Measurements from ENCODE around the gene HPCAL1. TPM values are rescaled to one million over a fixed set of nuclear protein-coding genes. Genes with fewer than 3 reads are reported as not detected.

HPCAL1 gene
- total and polyA plus RNA-seq, 5 experiments from 2014 or later: 71.5 to 122 (median 86.2) TPM

- peaks cover 45 to 73% (median 61%) of the 10 kb centered on the region in 4 donors for H3K4me1 Mint-ChIP-seq
- H3K27ac Mint-ChIP-seq: peak overlapping the region; percentile 5 to 71 (median 54)
- no peaks in the 10 kb centered on the region for H3K27me3 Mint-ChIP-seq
- no peak for ATAC-seq
- peaks cover 0 to 2% (median 0%) of the 10 kb centered on the region in 3 donors for H3K36me3 Mint-ChIP-seq
- peak overlapping the region in 3 of 10 donors; percentile 15 to 22 (median 18) for H3K4me3 Mint-ChIP-seq
- POLR2A ChIA-PET: interaction anchor here (12.0 kb wide), 1 partner anchor 18 kb away, joined by 325 read pairs; no protein-coding TSS in a partner anchor
- H3K9me3 Mint-ChIP-seq: no peaks in the 10 kb centered on the region
- DNase-seq: no peak
Measured at GRCh38 chr2:10310309-10310888, 7.7 kb downstream of the HPCAL1 start.

GRCh38 chr2:10311736-10312135, 9.0 kb downstream of the HPCAL1 start:
- POLR2A ChIA-PET: interaction anchor here (0.8 to 12.0 kb wide), 3 partner anchors 13 to 51 kb away, joined by 3 to 325 read pairs (median 3); no protein-coding TSS in a partner anchor
- no peak for DNase-seq
- H3K27ac Mint-ChIP-seq: no peak overlapping the region
- peaks cover 37 to 73% (median 58%) of the 10 kb centered on the region in 4 donors for H3K4me1 Mint-ChIP-seq
- H3K36me3 Mint-ChIP-seq: peaks cover 0 to 2% (median 0%) of the 10 kb centered on the region in 3 donors
- ATAC-seq: no peak
- no peaks in the 10 kb centered on the region for H3K9me3 Mint-ChIP-seq
- no peaks in the 10 kb centered on the region for H3K27me3 Mint-ChIP-seq
- no peak overlapping the region for H3K4me3 Mint-ChIP-seq

DNA sequence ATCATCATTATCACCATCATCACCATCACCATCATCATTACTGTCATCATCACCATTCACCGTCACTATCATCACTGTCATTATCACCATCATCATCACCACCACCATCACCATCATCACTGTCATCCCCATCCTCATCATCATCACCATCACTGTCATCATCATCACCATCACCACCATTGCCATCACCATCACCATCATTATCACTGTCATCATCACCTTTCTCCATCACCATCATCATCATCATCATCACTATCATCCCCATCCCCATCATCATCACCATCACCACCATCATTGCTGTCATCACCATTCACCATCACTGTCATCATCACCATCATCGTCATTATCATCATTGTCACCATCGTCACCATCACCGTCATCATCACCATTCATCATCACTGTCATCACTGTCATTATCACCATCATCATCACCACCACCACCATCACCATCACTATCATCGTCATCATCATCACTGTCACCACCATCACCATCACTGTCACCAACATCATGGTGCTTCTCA, 9.8 kb downstream of the HPCAL1 start:
- H3K27ac Mint-ChIP-seq: no peak overlapping the region
- no peak overlapping the region for H3K4me3 Mint-ChIP-seq
- H3K27me3 Mint-ChIP-seq: no peaks in the 10 kb centered on the region
- H3K4me1 Mint-ChIP-seq: peaks cover 30 to 71% (median 57%) of the 10 kb centered on the region in 4 donors
- peaks cover 0 to 2% (median 0%) of the 10 kb centered on the region in 3 donors for H3K36me3 Mint-ChIP-seq
- ATAC-seq: peak in 1 of 2 donors; percentile 10
- POLR2A ChIA-PET: no interaction called here
- DNase-seq: no peak
- no peaks in the 10 kb centered on the region for H3K9me3 Mint-ChIP-seq

DNA sequence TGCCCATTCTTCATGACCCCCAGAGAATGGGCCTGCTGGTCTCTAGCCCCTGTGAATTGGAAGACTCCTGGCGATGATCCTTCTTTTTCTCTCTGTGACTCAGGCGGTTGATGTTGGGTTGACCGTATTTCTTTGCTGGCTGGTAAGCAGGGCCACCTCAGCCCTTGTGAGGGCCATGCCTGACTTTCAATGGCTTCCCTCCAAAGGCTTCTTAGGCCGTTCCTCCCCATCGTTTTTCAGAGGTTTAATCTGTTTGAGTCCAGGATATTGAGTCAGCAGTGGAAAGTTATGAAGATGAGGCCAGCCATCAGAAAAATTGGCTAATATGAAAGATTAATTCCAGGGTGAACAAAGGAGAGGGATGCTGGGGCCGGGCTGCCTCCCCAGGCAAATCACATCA, 13.6 kb downstream of the HPCAL1 start:
- no peak for DNase-seq
- POLR2A ChIA-PET: no interaction called here
- Mint-ChIP-seq H3K36me3 (peaks cover 0 to 8% (median 4%) of the 10 kb centered on the region in 3 donors), H3K27me3 (no peaks in the 10 kb centered on the region), H3K4me1 (peaks cover 19 to 65% (median 57%) of the 10 kb centered on the region in 4 donors), H3K4me3 (peak overlapping the region in 5 of 10 donors; percentile 6 to 66 (median 56)), H3K27ac (peak overlapping the region; percentile 35 to 93 (median 83)), H3K9me3 (no peaks in the 10 kb centered on the region)
- ATAC-seq: no peak

- no peak for DNase-seq
- Mint-ChIP-seq H3K27ac (peak overlapping the region in 8 of 10 donors; percentile 70 to 93 (median 78)), H3K9me3 (no peaks in the 10 kb centered on the region), H3K4me1 (peaks cover 19 to 69% (median 60%) of the 10 kb centered on the region in 4 donors), H3K4me3 (no peak overlapping the region), H3K36me3 (peaks cover 0 to 12% (median 7%) of the 10 kb centered on the region in 3 donors), H3K27me3 (no peaks in the 10 kb centered on the region)
- POLR2A ChIA-PET: interaction anchor here (0.7 to 0.9 kb wide), 2 partner anchors 10 to 23 kb away, joined by 3 read pairs; no protein-coding TSS in a partner anchor
- no peak for ATAC-seq
Measured at GRCh38 chr2:10316860-10317259, 14.2 kb downstream of the HPCAL1 start.

DNA sequence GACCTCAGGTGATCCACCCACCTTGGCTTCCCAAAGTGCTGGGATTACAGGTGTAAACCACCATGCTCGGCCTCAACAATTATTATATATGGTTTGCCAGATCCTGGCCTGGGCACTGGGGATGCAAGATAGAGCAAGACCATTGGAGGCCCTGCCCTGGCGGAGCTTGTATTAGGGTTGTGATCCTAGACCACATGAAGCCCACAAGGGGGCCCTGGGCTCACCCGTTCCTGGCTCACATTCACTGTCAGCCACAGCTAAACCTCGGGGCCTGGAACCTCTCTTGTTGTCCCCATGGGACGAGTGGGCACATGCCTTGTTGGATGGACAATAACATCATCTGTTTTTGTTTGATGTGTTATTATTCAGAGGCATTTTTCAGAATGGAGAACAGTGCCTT, 14.9 kb downstream of the HPCAL1 start:
- H3K9me3 Mint-ChIP-seq: no peaks in the 10 kb centered on the region
- H3K4me3 Mint-ChIP-seq: peak overlapping the region in 1 of 10 donors; percentile 11
- peak in 1 of 2 donors; percentile 52 for ATAC-seq
- H3K4me1 Mint-ChIP-seq: peaks cover 19 to 71% (median 62%) of the 10 kb centered on the region in 4 donors
- peaks cover 0 to 19% (median 10%) of the 10 kb centered on the region in 3 donors for H3K36me3 Mint-ChIP-seq
- POLR2A ChIA-PET: interaction anchor here (0.9 to 1.6 kb wide), 2 partner anchors 9 to 10 kb away, joined by 3 to 4 read pairs; no protein-coding TSS in a partner anchor
- peak overlapping the region in 6 of 10 donors; percentile 4 to 93 (median 50) for H3K27ac Mint-ChIP-seq
- no peak for DNase-seq
- H3K27me3 Mint-ChIP-seq: no peaks in the 10 kb centered on the region

- Mint-ChIP-seq H3K9me3 (no peaks in the 10 kb centered on the region), H3K36me3 (peaks cover 0 to 23% (median 14%) of the 10 kb centered on the region in 3 donors), H3K27me3 (no peaks in the 10 kb centered on the region), H3K4me3 (no peak overlapping the region), H3K27ac (peak overlapping the region in 7 of 10 donors; percentile 42 to 76 (median 63)), H3K4me1 (peaks cover 19 to 77% (median 67%) of the 10 kb centered on the region in 4 donors)
- no peak for ATAC-seq
- POLR2A ChIA-PET: interaction anchor here (1.6 kb wide), 1 partner anchor 10 kb away, joined by 4 read pairs; no protein-coding TSS in a partner anchor
- DNase-seq: no peak
Measured at GRCh38 chr2:10318345-10318744, 15.6 kb downstream of the HPCAL1 start.

DNA sequence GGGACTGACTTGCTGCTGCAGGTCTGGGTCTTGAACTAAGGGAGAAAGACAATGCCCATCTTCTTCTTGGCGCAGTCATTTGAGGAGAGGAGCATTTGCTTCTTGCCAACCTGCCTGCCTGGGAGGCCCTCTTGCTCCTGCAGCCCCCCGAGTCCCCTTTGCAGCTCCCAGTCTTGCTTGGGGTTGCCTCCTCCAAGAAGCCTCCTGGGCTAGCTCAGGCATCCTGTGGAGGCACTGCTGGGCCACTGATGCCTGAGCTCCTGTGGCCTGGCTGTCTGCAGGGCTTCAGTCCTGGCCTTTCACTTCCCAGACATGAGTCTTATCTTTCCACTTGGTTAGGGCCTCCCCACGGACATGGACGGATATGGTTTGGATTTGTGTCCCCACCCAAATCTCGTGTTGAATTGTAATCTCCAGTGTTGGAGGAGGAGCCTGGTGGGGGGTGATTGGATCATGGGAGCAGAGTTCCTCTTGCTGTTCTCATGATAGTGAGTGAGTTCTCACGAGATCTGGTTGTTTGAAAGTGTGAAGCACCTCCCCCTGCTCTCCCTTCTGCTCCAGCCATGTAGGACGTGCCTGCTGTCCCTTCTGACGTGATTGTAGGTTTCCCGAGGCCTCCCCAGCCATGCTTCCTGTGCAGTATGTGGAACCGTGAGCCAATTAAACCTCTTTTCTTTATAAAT, 17.3 kb downstream of the HPCAL1 start:
- Mint-ChIP-seq H3K27ac (peak overlapping the region in 8 of 10 donors; percentile 4 to 80 (median 46)), H3K27me3 (no peaks in the 10 kb centered on the region), H3K4me1 (peaks cover 21 to 92% (median 69%) of the 10 kb centered on the region in 4 donors), H3K4me3 (no peak overlapping the region), H3K9me3 (no peaks in the 10 kb centered on the region), H3K36me3 (peaks cover 0 to 23% (median 14%) of the 10 kb centered on the region in 3 donors)
- ATAC-seq (no peak), DNase-seq (no peak)
- POLR2A ChIA-PET: interaction anchor here (1.2 kb wide), 1 partner anchor 9 kb away, joined by 6 read pairs; no protein-coding TSS in a partner anchor

DNA sequence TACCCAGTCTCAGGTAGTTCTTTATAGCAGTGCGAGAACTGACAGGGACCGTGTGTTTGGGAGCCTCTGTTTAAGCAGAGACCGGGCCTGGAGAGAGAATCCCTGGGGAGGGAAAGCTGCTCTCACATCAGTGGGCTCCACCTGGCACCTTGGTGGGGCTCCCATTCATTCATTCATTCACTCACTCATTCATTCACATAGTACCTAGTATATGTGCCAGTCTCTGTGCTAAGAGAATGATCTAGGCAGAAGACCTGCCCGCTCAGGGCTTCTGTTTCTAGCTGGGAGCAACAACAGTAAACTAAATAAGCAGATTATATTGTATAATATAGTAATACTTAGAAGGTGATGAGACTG, 17.8 kb downstream of the HPCAL1 start:
- ATAC-seq: no peak
- no peak for DNase-seq
- POLR2A ChIA-PET: interaction anchor here (14.9 kb wide), 1 partner anchor 15 kb away, joined by 325 read pairs; the partner anchor contains the start of gene HPCAL1
- Mint-ChIP-seq H3K4me1 (peaks cover 26 to 93% (median 71%) of the 10 kb centered on the region in 4 donors), H3K9me3 (no peaks in the 10 kb centered on the region), H3K36me3 (peaks cover 0 to 23% (median 14%) of the 10 kb centered on the region in 3 donors), H3K27ac (peak overlapping the region in 8 of 10 donors; percentile 4 to 65 (median 54)), H3K27me3 (no peaks in the 10 kb centered on the region), H3K4me3 (no peak overlapping the region)

GRCh38 chr2:10320933-10321332, 18.2 kb downstream of the HPCAL1 start:
- Mint-ChIP-seq H3K36me3 (peaks cover 0 to 23% (median 14%) of the 10 kb centered on the region in 3 donors), H3K9me3 (no peaks in the 10 kb centered on the region), H3K27me3 (no peaks in the 10 kb centered on the region), H3K4me3 (no peak overlapping the region), H3K27ac (peak overlapping the region in 9 of 10 donors; percentile 4 to 65 (median 56)), H3K4me1 (peaks cover 30 to 93% (median 73%) of the 10 kb centered on the region in 4 donors)
- no peak for ATAC-seq
- no peak for DNase-seq
- POLR2A ChIA-PET: interaction anchor here (14.9 kb wide), 1 partner anchor 15 kb away, joined by 325 read pairs; the partner anchor contains the start of gene HPCAL1

- no peaks in the 10 kb centered on the region for H3K9me3 Mint-ChIP-seq
Measured at GRCh38 chr2:10321622-10322021, 18.9 kb downstream of the HPCAL1 start.

GRCh38 chr2:10322481-10322880, 19.8 kb downstream of the HPCAL1 start:
- Mint-ChIP-seq H3K27me3 (no peaks in the 10 kb centered on the region), H3K27ac (peak overlapping the region in 5 of 10 donors; percentile 10 to 73 (median 65)), H3K4me3 (no peak overlapping the region), H3K4me1 (peaks cover 38 to 93% (median 76%) of the 10 kb centered on the region in 4 donors), H3K9me3 (no peaks in the 10 kb centered on the region), H3K36me3 (peaks cover 0 to 23% (median 14%) of the 10 kb centered on the region in 3 donors)
- ATAC-seq: no peak
- DNase-seq: no peak
- POLR2A ChIA-PET: interaction anchor here (0.6 to 14.9 kb wide), 2 partner anchors 17 to 42 kb away, joined by 4 to 325 read pairs; partner anchors contain the start of gene HPCAL1

More at GRCh38 chr2:10321622-10322021, 18.9 kb downstream of the HPCAL1 start:
- POLR2A ChIA-PET: interaction anchor here (14.9 kb wide), 1 partner anchor 16 kb away, joined by 325 read pairs; the partner anchor contains the start of gene HPCAL1
- peak overlapping the region in 1 of 10 donors; percentile 56 for H3K27ac Mint-ChIP-seq
- peaks cover 31 to 93% (median 73%) of the 10 kb centered on the region in 4 donors for H3K4me1 Mint-ChIP-seq
- ATAC-seq (no peak), DNase-seq (no peak)
- H3K4me3 Mint-ChIP-seq: no peak overlapping the region
- no peaks in the 10 kb centered on the region for H3K27me3 Mint-ChIP-seq
- H3K36me3 Mint-ChIP-seq: peaks cover 0 to 23% (median 14%) of the 10 kb centered on the region in 3 donors
